ENCODE measurements around the gene LRFN5. TPM values are rescaled to one million over a fixed set of nuclear protein-coding genes. Genes with fewer than 3 reads are reported as not detected.

Gene LRFN5
- total and polyA plus RNA-seq, 10 of the 15 experiments (the other 5 are each of a cell fraction or from before 2014, with no cell fraction given) = 0.06 to 1.2 TPM; not detected in 8

DNA sequence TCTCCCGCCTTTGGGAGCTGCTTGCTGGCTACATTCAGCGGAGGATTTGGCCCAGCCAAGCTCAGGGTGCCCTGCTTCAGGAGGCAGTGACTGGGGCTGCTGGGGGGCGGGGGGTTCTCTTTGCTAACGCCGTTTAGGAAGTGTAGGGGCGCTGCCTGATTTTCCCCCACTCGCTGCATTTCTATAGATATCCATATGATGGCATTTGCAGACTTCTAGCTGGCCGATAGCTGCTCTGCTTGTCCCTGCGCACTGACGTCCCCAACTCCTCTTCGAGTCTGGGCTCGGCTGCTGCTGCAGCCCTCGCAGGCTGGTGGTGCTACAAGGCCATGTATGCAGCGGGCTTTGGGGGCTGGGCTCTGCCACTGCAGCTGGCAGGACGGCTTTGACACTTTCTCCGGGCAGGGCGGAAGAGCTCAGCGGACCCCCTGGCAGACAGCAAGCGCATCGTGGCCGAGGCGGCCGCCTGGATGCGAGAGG is 3.1 kb downstream of the LRFN5 start:
- RAD21 ChIA-PET (ENCODE audit: unreplicated experiment) = no interaction called here
- BruUV-seq (replicated peaks) = no TSS peak
- peaks cover 10 to 13% of the 10 kb centered on the region in 2 experiments for H3K27me3 ChIP-seq (replicated peaks in 1 of 2; ENCODE audit: control insufficient read depth in 2 of 2, insufficient read depth in 2 of 2, low read length in 1 of 2)

More for the DNA sequence above, 3.1 kb downstream of the LRFN5 start:
- peak; percentile 56 for ATAC-seq
- in situ Hi-C loops (cut with MboI) = loop anchor here (25.0 kb wide), 1 partner anchor 1622 kb away; no protein-coding TSS in a partner anchor
- Histone ChIP-seq H3K4me2 (ENCODE audit: control insufficient read depth, insufficient read depth) (no peak overlapping the region), H3K27ac (ENCODE audit: control insufficient read depth, insufficient read depth) (no peak overlapping the region), H3K4me3 (no peak overlapping the region), H3K79me2 (ENCODE audit: control insufficient read depth, insufficient read depth, low read length) (no peaks in the 10 kb centered on the region), H4K20me1 (ENCODE audit: control insufficient read depth, insufficient read depth) (no peaks in the 10 kb centered on the region), H3K9ac (ENCODE audit: control insufficient read depth, insufficient read depth, low read length) (no peak overlapping the region), H2AFZ (ENCODE audit: control insufficient read depth, low read depth, low read length) (no peak overlapping the region), H3K9me3 (replicated peaks; ENCODE audit: control insufficient read depth, insufficient read depth, low read length) (no peaks in the 10 kb centered on the region; the same call in 2 of the 3 replicates), H3K4me1 (ENCODE audit: control insufficient read depth, insufficient read depth, low read length) (no peaks in the 10 kb centered on the region), H3K36me3 (ENCODE audit: control insufficient read depth in 2 of 2, insufficient read depth in 2 of 2, low read length in 1 of 2) (no peaks in the 10 kb centered on the region)
- ChIA-PET SMC1A (ENCODE audit: uncharacterized antibody, unreplicated experiment) (no interaction called here), POLR2A (no interaction called here), CTCF (interaction anchor here (1.6 kb wide), 1 partner anchor 9 kb away, joined by 9 read pairs; no protein-coding TSS in a partner anchor)
- intact Hi-C loops (cut with micrococcal nuclease; ENCODE audit: unreplicated experiment) = loop anchor here (10.0 kb wide), 1 partner anchor 325 kb away; no protein-coding TSS in a partner anchor
- WGBS (ENCODE audit: insufficient coverage, insufficient replicate concordance, low lambda C conversion rate, missing lambda C conversion rate) = 9% methylated on average over 24 of the region's 24 CpGs
- TF ChIP-seq EGR1 (IDR thresholded peaks at IDR 0.05; ENCODE audit: borderline replicate concordance in 1 of 2, low read depth in 2 of 2, low read length in 2 of 2) = no peak
- TF ChIP-seq, protein P1, sequence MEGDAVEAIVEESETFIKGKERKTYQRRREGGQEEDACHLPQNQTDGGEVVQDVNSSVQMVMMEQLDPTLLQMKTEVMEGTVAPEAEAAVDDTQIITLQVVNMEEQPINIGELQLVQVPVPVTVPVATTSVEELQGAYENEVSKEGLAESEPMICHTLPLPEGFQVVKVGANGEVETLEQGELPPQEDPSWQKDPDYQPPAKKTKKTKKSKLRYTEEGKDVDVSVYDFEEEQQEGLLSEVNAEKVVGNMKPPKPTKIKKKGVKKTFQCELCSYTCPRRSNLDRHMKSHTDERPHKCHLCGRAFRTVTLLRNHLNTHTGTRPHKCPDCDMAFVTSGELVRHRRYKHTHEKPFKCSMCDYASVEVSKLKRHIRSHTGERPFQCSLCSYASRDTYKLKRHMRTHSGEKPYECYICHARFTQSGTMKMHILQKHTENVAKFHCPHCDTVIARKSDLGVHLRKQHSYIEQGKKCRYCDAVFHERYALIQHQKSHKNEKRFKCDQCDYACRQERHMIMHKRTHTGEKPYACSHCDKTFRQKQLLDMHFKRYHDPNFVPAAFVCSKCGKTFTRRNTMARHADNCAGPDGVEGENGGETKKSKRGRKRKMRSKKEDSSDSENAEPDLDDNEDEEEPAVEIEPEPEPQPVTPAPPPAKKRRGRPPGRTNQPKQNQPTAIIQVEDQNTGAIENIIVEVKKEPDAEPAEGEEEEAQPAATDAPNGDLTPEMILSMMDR (IDR thresholded peaks at IDR 0.05 in 2 of 3, conservative IDR thresholded peaks at IDR 0.05 in 1 of 3; ENCODE audit: control insufficient read depth in 2 of 3, extremely low read depth in 1 of 3, insufficient read depth in 1 of 3, low read depth in 3 of 3, low read length in 3 of 3) = peak in 1 of 3 experiments; percentile 5; a peak in 1 of 6 replicates
- no peak for FAIRE-seq
- DNase-seq (ENCODE audit: low read depth, low spot score) = no peak

Data from GM12878 (cell line).